Stimulated activated naive CD4-positive, alpha-beta T cell (primary cell): Measurements from ENCODE around the gene MACF1.

ENCODE experiments used
- DNase-seq, 6 experiments: peaks; one replicate each; lab custom pipeline; 2025; lab: John Stamatoyannopoulos, UW

Gene MACF1

GRCh38 chr1:39213511-39214002, 9.1 kb downstream of the MACF1 start:
- DNase-seq = no peak

- DNase-seq = no peak
Measured at GRCh38 chr1:39214021-39214713, 9.7 kb downstream of the MACF1 start.

- DNase-seq = no peak
Measured at GRCh38 chr1:39214714-39214997, 10.2 kb downstream of the MACF1 start.

- peak in 3 of 6 experiments; percentile 16 to 49 (median 41) for DNase-seq
Measured at GRCh38 chr1:39214998-39215873, 10.7 kb downstream of the MACF1 start.

GRCh38 chr1:39216771-39217170, 12.3 kb downstream of the MACF1 start:
- DNase-seq = no peak

GRCh38 chr1:39220891-39221870, 16.7 kb downstream of the MACF1 start:
- DNase-seq = no peak

GRCh38 chr1:39224295-39224829, 19.9 kb downstream of the MACF1 start:
- no peak for DNase-seq

- DNase-seq = no peak
Measured at GRCh38 chr1:39226836-39227235, 22.3 kb downstream of the MACF1 start.

GRCh38 chr1:39228252-39228651, 23.8 kb downstream of the MACF1 start:
- no peak for DNase-seq

GRCh38 chr1:39229504-39229903, 25.0 kb downstream of the MACF1 start:
- no peak for DNase-seq

GRCh38 chr1:39230261-39231190, 26.0 kb downstream of the MACF1 start:
- DNase-seq = peak in 1 of 6 experiments; percentile 29

- no peak for DNase-seq
Measured at GRCh38 chr1:39236971-39237370, 32.5 kb downstream of the MACF1 start.

- peak in 1 of 6 experiments; percentile 5 for DNase-seq
Measured at GRCh38 chr1:39238476-39238875, 34.0 kb downstream of the MACF1 start.

GRCh38 chr1:39239968-39240367, 35.5 kb downstream of the MACF1 start:
- no peak for DNase-seq

- no peak for DNase-seq
Measured at GRCh38 chr1:39243302-39243701, 38.8 kb downstream of the MACF1 start.

GRCh38 chr1:39250460-39251240, 46.2 kb downstream of the MACF1 start:
- no peak for DNase-seq

- no peak for DNase-seq
Measured at GRCh38 chr1:39255222-39255621, 50.7 kb downstream of the MACF1 start.

GRCh38 chr1:39258146-39258924, 53.8 kb downstream of the MACF1 start:
- DNase-seq = peak; percentile 4 to 66 (median 54)

GRCh38 chr1:39258925-39259244, 54.4 kb downstream of the MACF1 start:
- no peak for DNase-seq
